ENCODE measurements around the gene CCDC177.

CCDC177 gene

DNA sequence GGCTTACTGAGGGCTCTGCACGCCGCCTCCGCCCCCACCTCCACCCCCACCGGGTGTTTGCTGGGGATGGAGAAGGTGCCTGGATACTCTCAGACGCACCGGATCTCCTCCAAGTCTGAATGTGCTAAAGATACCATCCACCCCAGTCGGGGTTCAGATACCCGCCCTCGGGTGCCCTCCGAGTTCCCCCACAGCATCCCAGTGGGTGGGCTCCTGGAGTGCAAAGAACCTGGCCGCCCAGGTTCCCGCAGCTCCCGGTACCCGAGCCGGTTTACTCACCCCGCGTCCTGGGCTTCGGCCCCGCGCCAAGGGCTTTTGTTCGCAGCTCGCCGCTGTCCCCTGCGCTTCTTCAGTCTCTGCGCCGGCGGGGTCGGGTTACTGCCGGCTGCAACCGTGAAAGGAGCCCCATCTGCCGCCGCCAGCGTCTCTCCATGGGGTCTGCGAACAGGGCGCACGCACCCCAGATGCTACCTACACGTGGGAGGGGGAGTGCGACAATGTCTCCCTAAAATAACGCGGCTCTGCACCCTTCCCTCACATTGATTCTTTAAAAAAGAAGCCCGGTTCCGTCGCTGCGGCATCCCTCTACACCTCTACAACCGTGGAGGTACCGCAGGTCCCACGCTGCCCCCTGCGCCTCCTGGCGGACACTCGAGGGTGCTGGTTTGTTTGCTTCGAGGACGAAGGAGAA lies at the start of gene CCDC177:
Gene CCDC177 (minus strand): TSS at position 609 of the 691 bp plus-strand sequence. CDS start 1,249 bp downstream, outside the sequence.
- DNase-seq (ENCODE audit: low read depth) = peak; percentile 29

DNA sequence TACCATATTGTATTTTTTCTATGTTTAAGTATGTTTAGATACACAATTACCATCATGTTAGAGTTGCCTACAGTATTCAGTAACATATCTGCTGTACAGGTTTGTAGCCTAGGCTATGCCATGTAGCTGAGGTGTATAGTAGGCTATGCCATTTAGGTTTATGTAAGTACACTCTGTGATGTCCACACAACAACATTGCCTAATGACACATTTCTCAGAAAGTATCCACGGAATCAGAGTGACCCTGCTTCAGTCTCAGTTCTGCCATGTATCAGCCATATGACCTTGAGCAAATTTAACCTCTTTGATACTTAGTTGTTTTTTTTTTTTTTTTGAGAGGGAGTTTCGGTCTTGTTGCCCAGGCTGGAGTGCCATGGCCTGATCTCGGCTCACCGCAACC lies 49.5 kb upstream of the CCDC177 start:
- DNase-seq (ENCODE audit: low read depth) = no peak

DNA sequence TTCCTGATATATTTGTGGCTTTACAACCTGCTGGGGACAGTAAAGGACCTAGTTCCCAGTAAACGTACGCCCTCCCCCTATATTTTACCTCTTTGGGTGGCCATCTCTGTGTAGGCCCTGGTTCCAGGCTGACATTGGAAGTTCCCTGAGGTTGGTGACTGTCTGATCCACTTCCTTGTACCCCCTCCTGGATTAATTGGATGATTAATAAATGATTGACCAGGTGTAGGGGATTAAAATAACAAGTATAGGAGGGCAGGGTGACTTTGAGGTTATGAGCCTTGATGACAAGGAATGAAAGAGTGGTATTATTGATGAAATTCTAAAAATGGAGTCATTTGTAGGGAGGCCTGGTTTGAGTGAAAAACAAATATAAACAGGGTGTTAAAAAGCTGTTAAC lies 46.3 kb upstream of the CCDC177 start:
- DNase-seq (ENCODE audit: low read depth) = no peak

DNA sequence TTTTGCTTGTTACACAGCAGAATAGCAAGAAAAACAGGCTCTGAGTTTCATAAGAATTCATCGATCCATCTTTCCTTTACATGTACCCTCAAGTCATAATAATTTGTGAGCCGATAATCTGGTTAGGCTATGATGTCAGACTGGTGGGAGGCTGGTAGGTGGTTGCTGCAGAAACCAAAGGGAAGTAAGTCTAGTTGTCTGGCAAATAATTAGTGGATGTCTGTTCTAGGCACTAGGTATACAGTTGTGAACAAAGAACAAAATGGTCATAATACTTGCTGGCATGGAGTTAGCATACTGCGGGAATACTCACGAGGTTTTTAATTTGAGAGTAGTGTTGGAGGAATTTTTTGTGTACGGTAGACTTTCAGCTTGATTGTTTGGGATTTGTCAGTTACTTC lies 45.5 kb upstream of the CCDC177 start:
- DNase-seq (ENCODE audit: low read depth) = no peak

DNA sequence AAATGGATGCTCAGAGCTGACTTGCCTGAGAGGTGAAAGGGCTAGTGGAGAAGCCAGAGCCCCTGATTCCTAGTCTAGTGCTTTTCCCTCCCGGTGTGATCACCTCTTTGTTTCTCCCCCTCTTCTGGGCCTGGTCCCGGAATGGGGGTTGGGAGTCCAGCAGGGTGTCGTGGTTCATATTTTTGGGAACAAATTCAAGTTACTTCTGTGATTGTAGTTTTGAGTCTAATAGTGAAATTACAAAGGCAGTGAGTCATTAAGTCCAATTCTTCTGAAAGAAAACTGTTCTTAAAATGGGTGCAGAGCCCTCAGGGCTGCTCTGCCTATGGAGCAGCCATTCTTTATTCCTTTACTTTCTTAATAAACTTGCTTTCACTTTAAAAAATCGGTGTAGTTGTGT lies 44.3 kb upstream of the CCDC177 start:
- no peak for DNase-seq (ENCODE audit: low read depth)

DNA sequence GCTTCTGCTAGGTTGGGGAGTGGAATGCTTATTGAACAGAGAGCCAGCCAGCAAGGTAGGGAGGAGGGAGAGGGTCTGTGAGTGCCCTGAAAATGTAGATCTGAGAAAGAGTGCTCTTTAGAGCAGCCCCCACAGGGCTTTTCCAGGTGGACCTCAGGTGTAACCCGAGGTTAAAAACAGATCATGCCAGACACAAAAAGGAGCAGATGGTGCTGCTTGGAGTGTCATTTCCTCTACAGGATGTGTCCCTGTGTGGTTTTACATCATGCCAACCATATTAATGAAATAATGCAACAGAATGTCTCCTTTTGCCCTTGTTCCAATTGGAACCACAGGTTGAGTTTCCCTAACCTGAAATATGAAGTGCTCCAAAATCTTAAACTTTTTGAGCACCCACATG lies 43.1 kb upstream of the CCDC177 start:
- DNase-seq (ENCODE audit: low read depth) = no peak

DNA sequence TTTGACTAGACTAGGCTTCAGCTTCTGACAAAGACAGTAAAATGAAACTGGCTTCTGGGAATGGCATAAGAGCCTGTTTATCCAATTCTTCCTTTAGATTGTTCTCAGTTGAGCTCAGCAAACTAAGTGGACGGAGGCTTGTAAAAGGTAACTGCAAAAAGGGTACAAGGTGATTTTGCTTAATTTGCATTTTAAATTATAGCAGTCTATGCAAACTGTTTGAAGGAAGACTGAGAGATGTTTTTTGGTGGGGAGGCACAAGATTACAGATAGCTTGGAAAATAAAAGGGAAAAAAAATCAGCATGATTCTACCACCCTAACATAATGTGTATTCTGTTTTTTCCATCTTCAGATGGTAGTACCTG lies 41.7 kb upstream of the CCDC177 start:
- no peak for DNase-seq (ENCODE audit: low read depth)

DNA sequence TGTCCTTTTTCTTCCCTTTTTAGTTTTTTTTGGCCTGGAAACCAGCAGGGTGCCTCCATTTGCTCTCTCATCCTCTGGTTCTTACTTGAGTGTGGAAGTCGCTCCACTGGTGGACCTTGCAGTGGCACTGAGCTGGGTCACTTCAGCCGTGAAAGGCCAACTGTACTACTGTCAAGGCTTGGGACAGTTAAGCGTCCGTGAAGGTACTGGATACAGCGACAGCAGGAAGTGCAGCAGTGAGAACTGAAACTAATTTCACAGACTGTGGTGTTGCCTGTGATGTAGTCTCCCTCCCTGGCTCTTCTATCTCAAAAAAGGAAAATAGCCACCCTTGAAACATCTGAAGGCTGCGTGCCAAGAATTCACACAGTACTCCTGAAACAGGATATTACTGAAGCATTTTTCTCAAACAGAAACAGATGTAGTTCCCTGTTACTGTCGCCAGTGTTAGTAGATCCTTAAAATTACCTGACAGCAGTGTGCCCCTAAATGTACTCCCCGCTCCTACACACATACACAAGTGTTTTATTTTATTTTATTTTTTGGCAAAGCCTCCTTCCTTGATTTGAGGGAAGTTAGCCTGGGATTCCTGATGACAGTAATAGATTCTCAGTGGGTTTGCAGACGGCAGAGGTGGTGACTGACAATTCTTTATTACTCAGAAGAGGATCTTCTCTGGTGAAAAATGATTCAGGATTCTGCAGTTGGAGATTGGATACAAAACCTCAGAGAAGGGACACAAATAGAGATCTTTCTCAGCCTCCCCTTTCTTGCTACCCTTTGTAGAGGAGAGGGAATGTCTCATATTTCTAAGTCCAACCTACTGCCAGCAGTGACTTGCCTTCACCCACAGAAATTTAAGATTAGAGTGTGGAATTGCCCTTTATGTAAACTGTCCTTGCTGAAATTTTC lies 41.1 kb upstream of the CCDC177 start:
- DNase-seq (ENCODE audit: low read depth) = peak; percentile 57

DNA sequence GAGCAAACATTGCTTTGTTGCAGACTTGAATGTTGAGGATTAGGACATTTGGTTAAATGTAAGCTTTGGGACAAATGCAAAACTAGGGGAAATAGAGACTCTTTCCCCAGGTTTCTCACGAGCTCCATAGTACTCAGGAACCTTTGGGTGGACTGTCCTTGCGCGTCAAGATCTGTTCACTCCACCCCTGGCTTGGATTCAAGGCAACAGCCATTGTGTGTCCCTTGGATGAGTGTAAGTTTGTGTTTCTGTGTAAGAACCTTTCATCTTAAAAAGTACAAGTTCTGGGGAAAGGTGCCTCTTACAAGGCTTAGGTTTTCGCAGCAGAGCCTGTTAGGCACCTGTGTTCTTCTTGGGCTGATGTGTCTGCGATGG lies 40.4 kb upstream of the CCDC177 start:
- no peak for DNase-seq (ENCODE audit: low read depth)

DNA sequence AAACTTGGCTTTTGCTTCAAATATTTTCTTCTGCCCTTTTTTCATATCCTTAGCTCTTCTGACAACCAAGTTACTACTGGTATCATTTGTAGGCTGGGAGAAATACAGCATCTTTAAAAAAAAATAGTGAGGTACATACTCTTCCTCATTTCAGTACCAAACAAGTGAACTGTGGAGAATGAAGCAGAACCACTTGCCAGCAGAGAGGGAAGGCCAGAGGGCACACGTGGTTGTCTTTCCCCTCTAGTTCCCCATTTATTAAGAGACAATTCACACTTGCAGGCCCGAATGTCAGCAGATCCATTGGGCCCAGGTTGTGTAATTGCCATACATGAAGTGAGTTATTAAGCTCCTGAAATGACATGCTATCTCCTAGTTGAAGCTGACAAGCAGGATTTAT lies 39.9 kb upstream of the CCDC177 start:
- DNase-seq (ENCODE audit: low read depth) = no peak

DNA sequence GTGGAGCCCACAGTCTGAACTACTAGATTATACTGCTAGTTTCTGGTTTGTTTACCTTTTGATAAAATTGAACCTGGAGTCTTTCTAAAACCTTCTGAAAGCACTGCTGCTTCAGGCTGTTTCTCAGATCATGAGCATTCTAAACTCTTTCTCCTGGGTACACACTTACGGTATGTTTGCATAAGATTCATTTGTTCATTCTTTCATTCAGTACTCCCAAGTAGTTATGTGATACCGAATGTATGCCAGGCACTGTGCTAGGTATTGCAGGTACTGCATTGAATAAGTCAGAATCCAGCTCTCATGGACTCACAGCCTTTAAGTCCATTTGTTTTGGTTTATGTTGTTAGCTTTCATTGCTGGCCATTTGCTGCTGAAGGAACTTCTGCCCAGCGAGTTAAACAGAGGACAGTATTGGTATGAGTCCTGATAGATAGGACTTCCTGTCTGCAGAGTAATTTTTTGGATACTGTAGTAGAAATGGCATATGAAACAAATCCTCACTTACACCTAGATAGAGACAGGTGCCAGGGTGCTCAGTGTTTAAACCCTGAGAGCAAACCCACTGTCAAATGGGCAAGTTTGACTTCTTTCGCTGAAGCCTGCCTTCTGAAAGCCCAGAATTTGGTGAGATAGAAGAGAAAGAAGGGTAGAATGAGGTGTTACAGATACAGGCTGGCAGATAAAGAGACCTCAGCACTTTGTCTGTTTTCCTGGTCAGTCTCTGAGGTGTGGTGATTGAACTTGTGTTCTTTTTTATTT lies 38.8 kb upstream of the CCDC177 start:
- no peak for DNase-seq (ENCODE audit: low read depth)

DNA sequence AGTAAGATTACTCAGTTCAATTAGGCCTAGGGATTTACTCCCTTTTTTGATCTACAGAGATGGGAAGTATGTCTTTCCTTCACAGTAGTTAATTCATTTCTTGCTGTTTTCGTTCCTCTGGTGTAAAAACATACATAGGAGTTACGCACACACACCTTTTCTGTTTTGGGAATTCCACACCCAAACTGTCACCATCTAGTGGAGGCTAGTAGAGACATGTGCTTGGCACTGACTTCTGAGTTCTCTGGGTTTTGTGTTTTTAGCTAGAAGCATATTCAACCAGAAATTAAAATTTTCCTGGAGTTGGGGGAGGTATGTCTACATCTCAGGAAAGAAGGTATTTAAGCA lies 38.1 kb upstream of the CCDC177 start:
- DNase-seq (ENCODE audit: low read depth) = no peak

DNA sequence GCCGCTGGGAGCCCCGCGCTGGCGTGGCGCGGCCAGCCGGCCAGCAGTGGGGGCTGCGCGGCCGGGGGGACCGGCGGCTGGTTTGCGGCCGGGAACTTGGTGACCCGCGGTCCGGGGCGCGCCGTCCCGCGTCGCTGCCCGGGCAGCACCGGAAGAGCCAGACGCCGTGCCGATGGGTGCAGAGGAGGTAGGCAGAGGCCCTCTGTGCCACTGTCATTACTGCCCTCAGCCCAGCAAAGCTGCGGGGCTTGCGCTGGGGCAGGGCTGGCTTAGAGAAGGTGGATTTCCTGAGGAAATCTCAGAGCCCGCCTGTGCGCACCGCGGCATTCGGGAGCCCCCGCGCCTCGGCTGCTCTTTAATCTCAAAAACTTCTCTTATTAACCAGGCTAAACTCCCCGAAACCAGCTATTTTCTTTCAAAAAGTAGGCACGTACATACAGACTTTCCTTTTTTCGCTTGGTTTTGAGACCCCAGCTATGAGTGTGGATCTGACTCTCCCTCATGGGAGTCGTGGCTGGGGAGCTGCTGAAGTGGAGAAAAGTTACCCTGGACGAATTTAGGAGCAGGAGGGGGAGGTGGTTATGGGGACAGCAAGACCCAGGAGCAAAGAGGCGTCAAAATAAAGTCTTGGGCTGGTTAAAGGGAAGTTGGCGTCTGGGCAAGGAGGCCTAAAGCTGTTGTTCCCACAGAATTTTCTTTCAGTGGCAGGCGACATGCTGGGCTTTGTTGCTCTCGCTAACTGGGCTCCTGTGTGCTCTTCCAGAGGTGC lies 37.5 kb upstream of the CCDC177 start:
- no peak for DNase-seq (ENCODE audit: low read depth)

DNA sequence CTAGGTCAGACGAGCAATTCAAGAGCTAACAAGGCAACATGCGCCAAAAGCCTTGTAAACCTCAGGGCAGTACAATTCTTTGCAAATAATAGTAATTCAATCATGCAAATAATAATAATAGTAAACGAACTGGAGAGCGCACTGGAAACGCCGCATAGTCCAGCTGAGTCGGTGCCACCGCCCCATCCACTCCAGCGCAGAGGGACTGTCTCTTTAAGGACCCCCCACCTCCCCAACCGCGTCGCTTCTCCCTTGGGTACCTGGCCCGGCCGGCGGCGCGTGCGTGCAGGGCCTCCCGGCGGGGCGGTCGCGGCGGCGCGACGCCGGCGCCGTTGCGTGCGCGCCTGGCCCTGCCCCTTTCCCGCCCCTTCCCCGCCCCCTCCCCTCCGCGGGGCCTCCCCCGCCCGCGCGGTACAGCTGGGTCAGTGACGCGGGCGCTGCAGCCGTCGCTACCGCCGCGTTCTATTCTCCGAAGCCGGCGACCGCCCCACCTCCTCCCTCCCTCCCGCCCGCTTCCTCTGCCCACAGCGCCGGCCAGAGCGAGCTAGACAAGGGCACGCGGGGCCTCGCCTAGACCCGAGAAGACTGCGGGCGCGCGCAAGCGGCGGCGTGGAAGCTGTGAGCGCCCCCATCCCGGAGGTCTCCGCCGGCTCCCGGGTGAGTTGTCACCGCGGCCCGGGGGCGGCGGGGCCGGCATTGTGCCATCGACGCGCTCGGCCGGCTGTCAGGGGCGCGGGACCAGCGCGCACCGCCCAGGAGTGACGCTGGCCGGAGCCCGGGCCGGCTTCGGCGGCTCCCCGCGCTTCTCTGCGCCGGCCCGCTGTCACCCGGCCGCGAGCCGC lies 36.7 kb upstream of the CCDC177 start, which contains the start of gene SUSD6:
Gene SUSD6 (plus strand): TSS at position 425 of the 842 bp plus-strand sequence. CDS start 46,997 bp downstream, outside the sequence.
- DNase-seq (ENCODE audit: low read depth) = peak; percentile 81

DNA sequence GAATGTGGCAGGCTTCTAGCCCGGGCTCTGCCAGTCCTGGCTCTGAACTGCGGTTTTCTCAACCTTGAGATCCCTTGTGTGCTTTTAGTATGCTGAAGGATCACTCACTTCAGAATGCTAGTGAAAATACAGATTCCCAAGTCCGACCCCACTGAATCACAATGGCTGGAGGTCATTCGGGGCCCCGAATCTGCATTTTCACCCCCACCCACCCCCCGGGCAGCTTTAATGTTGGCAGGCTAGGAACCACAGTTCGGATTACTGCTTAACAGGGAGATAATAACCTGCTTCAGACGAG lies 36.2 kb upstream of the CCDC177 start:
- DNase-seq (ENCODE audit: low read depth) = peak; percentile 74

DNA sequence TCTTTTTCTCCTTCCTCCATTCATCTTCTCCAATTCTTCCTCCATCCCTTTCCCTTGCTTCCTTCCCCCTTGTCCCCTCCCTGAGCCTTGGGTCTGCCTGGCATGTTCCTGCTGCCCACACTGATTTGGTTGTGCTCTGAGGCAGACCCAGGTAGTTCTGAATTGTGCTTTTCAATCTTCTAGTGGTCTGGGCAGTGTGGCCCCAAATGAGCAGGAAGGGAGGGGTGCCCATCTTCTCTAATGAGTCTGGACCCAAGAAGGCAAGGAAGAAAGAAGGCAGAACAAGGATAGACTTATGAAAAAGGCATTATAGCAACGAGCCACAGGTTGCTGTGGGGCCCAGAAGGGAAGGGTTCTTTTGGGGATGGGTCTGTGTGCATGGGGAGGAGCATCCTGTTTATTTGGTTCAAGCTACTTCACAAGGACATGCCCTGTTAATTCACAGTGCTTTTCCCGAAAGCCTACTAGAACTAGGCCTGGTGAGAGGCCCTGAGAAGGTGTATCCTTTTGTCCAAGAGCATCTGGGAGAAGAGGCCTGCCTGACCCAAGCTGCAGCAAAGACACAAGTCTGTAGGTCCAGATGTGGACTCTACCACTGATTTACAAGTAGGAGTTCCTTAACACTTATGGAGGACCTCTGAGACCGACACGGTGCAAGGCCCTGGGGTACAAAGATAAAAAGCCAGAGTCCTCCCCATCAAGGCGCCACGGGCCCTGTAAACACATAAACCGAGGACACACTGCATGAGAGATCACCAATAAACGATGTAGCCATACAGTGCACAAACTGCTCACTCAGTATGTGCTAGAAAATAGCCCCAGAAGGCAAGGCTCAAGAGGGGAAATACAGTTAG lies 35.6 kb upstream of the CCDC177 start:
- DNase-seq (ENCODE audit: low read depth) = no peak

DNA sequence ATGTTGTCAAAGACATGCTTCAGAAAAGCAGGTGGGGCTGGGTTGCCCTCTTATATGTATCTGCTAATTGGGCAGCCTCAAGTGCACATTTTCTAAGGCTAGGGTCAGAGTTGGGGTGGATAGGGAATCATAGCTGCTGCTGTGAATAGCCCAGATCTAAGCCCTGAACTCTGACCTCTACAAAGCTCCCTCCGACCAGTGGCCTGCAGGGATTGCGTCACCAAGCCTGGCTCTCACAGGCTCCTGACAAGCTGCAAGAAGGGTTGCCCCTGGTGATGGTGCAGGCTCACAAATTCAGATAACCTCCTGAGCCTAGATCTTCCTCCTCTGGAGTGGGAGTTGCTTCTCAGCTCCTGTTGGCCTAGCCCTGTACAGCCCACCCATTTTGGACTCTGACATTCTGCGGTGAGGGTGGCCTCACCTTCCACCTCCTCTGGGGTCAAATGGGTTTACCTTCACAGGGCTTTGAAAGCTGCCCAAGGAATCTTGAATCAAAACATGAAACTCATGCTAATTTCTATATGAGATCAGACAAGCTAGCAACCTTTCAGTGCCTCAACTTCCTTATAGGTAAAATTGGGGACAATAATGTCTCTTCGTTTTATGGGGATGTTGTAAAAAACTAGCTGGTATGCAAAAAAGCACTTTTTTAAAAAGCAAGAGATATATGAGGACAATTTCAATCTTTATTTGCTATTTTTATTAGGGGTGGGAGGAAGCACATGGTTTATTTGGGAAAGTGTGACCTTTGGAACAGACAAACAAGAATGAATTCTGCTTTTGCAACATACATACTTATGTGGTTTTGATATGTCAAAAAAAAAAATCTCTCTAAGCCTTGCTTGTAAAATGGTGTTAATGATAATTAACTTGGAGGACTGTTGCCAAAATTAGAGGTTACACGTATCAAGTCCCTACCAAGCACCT lies 31.9 kb upstream of the CCDC177 start:
- DNase-seq (ENCODE audit: low read depth) = peak; percentile 75

DNA sequence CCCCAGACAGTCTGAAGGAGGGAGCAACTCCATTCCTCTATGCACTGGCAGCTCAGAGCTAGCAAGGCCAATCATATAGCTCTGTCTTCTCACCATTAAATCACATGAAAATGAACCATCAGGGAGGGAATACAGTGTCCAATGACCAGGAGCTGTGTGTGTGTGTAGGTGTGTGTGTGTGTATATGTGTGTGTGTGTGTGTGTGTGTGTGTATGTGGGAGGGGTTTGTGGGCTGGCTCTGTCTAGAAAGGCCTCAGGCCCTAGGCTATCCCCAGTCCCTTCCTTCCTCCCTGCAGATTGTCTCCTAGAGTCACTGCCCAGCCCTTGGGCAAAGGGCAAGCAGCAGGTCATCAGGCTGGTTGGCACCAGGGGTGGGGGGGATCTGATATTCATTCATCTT lies 31.1 kb upstream of the CCDC177 start:
- peak; percentile 33 for DNase-seq (ENCODE audit: low read depth)

DNA sequence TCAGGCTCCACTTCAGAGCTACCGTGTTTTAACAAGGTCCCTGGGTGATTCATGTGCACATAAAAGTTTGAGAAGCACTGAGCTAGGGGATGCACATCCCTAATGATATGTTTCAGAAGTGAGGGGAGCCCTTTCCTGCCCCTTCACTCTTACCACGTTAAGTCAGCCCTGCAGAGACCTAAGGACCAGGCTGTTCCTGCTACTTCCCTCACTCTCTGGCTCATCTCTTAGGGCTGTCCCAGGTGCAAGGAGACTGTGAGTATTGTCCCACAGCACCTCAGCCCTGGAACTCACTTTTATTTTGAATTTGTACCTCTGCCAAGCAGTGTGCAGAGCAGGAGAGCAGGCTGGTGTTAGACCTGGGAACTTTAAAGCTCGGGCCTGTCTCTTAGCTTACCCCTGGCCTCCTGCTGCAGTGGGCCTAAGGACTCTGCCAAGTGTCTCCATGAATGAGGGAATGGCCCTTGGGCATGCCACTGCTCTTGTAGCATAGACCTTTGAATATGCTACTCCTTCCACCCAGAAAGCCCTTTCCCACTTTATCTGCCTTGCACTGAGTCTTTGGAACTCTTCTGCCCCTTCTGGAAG lies 25.7 kb upstream of the CCDC177 start:
- no peak for DNase-seq (ENCODE audit: low read depth)

Data from amniotic epithelial cell (primary cell).